NCI-H510A (cell line): ENCODE measurements around the gene REC114.
"Not testable (repeated sequence)": the region's sequence is repeated elsewhere in the genome, so short reads cannot be mapped to it uniquely, and the experiment has no call there.

ENCODE experiments used
- DNase-seq: peaks from one replicate; lab custom pipeline; 2025; lab: John Stamatoyannopoulos, UW

The REC114 gene

DNA sequence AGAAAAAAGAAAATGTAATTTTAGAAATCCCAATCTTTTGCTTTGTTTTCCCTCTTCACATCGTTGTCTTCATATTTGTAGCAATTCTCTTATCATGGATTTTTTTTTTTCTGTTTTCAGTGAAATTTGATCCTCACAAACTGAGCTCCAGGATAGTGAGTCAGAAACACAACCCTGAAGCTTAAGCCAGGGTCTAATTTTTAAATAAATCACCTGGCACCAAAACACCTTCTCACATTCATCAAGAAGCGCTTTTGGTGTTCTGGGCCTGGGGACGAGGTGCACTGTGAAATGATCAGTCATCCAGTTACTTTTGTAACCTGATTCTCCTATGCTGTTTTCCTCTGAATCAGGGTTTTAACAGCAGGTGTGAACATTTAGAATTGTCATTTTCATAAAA lies 87.7 kb downstream of the REC114 start:
- DNase-seq = no peak

DNA sequence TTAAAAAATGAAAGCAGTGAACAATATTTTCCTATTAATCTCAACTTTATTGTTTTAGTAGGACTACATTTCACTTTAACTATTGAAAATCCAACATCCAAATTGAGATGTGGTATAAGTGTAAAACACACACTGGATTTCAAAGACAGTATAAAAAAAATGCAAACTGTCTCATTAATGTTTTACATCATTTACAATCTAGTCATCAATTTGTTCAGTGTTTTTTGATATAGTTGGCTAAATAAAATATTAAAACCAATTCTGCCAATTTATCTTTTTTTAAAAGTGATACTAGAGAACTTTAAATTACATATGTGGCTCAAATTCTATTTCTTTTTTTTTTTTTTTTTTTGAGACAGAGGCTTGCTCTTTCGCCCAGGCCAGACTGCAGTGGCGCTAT lies 95.2 kb downstream of the REC114 start:
- no peak for DNase-seq

DNA sequence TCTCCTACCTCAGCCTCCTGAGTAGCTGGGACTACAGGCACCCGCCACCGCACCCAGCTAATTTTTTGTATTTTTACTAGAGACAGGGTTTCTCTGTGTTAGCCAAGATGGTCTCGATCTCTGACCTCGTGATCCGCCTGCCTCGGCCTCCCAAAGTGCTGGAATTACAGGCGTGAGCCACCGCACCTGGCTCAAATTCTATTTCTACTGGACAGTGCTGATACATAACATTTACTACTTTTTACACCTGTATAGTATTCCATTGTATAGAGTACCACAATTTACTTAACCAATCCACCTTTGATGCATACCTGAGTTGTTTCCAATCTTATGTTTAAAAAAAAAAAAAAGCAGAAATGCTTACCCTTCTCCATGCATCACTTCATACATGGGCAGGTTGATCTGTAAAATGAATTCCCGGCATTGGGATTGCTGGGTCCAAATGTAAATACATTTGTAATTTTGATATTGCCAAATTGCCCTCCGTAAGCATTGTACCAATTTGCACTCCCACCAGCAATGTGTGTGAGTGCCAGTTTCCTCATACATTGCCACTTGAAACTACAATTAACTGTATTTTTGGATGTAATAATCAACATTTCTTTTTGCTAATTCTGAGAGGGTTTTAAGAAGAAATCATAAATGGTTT lies 95.7 kb downstream of the REC114 start:
- no peak for DNase-seq

DNA sequence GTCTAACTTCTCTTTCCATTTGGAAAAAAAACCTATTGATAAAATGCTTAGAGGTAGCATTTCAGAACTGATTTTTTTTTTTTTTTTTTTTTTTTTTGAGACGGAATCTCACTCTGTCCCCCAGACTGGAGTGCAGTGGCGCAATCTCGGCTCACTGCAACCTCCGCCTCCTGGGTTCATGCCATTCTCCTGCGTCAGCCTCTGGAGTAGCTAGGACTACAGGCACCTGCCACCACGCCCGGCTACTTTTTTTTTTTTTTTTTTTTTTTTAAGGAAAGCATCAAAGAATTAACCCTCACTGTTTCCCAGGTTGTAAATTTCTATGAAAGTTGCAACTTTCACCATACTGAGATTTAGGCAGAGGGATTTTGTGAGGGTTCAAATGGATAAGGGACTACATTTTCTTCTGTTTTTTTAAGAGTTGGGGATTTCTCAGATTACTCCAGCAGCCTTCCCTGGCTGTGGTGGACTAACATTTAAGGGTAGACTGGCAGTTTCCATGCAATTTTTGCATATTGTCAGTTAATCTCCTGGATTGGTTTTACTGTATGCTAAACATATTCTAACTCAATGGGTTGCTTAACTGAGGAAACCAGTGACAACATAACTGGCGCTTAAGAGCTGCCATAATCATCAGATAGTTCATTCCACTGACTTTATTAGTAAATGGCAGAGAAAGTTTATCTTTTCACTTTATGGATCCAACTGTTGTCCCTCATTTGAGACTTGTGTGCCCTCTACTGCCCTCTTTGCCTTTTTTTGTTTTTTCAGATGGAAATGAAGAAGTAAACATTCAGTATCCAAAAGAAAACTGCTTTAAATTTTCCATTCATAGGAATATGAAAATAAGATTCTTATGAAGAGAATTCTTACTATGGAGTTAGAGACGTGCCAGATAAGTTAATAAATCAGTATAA lies 96.5 kb downstream of the REC114 start:
- DNase-seq = no peak

DNA sequence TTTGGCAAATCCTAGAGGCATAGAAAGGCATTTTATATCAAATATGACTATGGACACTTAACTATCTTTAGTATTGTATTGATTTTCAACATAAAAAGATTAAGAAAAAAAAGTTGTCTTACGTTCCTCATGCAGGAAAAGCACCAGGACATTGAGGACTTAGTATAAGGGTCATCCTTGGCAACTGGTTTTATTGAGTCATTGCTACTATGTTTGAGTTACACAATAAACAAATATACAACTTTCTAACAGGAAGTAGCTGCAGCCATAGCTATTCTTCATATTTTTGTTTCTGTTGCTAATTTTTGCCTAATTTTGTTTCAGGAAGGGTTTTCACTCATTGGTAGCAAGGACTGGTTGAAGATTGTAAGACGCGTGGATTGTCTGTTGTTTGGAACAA lies 97.2 kb downstream of the REC114 start:
- DNase-seq = no peak

DNA sequence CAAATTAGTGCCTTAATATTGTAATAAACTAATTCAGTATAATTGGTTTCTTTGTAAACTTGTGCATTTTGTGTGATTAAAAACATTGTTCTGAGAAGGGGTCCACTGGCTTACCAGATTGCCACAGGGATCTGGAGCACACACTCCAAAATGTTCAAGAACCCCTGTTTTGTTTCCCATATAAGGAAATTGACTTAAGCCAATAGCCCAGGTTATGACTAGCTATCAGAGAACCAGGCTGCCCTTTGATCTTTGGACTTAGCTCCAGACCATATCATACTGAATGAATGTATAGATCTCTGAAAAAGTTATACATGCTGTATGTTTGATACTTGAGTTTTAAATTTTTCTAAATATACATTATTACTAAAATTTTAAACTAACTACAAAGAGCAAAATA lies 98.5 kb downstream of the REC114 start:
- DNase-seq = no peak

DNA sequence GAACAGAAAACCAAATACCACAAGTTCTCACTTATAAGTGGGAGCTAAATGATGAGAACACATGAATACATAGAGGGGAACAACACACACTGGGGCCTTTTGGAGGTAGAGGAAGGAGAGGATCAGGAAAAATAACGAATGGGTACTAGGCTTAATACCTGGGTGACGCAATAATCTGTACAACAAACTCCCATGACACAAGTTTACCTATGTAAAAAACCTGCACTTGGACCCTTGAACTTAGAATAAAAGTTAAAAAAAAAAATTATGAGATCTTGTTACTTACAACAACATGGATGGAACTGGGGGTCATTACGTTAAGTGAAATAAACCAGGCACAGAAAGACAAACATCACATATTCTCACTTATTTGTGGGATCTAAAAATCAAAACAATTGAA lies 106.0 kb downstream of the REC114 start:
- not testable (repeated sequence) for DNase-seq

DNA sequence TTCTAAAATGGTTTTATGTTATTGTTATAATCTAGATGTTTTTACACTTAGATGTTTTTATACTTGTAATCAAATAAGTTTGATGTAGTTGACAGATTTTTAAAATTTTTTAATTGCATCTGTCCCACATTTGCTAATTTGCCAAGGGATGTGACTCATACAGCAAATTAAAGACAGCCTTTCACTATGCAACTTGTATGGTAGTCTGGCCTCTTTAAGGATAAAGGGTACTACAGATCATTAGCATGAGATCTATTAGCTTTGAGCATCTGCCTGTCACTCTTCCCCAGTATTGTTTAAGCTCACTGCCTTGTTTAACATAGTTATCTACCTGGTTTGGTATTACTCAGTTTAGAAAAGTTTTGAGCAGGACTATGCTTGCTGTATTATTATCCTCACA lies 107.2 kb downstream of the REC114 start:
- no peak for DNase-seq

DNA sequence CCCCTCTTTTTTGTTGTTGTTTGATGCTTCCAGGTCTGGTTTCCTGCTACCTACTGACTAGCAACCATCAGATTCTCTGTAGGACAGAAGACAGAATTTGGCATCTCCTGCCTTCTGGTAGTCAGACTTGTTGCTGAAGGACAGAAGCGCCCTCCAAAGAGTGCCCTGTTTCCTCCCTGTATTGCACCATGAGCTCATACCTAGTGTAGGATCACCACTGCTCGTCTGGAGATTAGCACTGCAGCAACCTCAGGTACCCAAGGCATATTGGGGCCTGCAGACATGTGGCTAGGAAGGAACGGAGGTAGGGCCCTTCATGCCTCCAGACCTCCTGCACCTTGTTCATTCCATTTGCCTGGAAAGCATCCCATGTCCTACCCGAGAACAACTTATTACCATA lies 112.1 kb downstream of the REC114 start:
- no peak for DNase-seq

DNA sequence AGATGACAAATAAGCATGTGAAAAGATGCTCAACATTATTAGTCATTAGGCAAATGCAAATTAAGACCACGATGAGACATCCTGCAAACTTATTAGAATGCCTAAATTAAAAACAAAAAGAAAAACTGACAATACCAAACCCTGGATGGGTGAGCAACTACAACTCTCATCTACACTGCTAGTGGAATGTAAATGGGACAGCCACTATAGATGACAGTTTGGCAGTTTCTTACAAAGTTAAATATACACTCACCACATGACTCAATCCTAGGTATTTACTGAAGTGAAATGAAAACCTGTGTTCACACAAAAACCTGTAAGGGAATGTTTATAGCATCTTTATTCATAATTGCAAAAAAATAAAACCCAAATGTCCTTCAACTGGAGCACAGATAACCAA lies 115.6 kb downstream of the REC114 start:
- no peak for DNase-seq

DNA sequence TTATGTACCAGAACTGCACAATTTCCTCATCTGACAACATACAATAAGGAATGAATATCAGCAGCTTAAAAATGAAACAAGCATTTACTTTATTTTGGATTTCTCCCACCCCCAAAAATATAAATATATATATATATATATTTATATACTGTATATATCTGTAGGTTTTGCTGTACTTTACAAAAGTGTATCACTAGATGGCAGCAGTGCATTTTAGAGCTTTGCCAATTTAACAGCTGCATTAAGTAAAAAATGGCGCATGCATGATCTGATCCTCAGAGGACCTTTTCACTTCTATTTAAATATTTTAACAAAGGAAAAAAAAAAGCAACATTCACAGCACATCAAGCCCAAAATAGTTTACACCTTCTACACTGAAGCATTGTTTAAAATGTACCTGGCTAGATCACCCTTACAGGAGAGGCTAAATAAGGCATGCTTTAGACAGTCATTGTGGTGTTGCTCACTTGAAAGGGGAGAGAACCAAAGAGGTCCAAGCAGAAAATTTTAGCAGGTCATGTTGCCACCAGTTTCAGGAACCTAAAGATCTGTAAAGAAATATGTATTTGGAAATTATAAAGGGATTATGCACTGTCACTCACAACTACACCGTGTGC lies 117.6 kb downstream of the REC114 start:
- DNase-seq = peak; percentile 17

DNA sequence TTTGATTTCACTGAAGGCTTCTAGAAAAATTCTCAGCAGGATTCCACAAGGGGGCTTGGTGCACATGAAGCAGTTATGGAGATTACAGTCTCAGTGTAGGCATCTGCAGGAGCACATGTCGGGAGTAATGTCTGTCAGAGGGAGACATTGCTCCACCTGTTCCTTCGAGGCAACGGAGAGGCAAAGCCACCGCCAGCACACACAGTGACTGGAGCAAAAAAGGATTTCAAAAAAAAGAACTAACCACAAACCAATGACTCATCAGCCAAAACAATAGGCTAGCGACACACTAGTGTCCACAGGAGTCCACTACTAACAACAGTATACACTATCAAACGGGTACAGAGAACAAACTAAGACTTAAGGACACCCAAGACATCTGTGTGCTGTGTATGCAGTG lies 121.3 kb downstream of the REC114 start:
- no peak for DNase-seq

DNA sequence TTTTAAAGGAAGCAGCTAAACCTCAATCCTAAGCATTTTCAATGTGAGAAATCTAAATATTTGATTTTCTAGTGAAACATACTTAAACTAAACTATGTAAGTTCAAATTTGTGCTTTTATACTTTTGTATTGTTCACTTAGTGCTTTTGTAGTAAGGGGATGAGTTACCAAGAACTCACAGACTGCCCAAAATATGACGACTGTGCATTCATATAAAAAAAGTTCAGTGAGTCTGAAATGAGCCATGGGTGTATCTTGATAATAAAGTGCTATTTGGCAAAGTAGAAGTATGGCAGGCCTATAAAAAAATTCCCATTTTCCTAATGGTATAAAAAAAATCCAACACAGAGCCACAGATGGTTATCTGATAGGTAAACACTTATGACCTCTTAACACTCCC lies 124.1 kb downstream of the REC114 start:
- DNase-seq = no peak

DNA sequence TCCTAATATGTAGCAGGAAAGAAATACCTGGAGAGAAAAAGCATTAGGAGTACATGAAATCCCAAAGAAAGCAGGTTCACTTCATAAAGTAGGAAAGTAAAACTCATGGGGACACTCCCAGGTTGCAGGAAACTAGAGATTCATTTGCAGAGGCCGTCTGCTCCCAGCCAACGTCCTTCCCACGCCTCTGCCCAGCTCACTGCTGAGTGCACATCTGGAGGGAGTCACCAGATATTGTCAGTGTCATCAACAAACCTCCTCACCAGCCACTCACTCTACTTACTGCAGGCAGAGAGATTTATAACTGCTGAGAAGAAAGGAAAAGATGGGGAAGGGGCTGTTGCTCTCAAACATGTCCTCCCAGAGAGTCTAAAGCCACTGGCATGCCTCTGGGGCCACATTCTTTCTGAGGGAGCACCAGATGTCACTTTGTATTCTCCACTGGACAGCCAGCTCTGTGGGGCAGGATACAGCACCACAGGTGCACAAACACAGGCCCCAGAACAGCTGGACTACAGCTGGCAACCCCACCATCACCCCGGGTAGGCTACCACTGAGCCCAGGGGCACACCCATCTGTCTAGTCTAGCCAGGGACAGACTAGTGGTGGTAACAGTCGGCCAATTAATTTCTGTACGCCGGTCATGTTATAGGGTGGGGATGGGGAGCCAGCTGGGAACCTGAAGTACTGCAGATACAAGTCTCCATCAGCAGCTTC lies 125.8 kb downstream of the REC114 start:
- no peak for DNase-seq

DNA sequence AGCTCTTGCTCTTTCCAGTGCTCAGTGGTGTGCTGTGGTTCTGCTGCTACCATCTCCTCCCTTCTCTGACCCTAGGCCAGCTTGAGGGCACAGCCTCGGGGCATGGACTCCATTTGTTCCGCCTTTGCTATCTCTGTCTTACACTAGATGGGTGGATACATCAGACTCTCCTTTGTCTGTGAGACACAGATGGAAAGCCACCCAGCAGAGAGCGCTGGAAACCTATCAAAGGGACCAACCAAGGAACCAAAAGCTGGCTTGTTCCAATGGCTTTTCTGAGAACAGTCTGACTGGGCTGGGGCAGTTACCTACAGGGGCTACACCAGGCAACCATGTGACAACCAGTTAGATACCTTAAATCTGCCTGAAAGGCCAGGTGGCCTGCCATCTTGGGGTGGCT lies 126.4 kb downstream of the REC114 start:
- DNase-seq = no peak

DNA sequence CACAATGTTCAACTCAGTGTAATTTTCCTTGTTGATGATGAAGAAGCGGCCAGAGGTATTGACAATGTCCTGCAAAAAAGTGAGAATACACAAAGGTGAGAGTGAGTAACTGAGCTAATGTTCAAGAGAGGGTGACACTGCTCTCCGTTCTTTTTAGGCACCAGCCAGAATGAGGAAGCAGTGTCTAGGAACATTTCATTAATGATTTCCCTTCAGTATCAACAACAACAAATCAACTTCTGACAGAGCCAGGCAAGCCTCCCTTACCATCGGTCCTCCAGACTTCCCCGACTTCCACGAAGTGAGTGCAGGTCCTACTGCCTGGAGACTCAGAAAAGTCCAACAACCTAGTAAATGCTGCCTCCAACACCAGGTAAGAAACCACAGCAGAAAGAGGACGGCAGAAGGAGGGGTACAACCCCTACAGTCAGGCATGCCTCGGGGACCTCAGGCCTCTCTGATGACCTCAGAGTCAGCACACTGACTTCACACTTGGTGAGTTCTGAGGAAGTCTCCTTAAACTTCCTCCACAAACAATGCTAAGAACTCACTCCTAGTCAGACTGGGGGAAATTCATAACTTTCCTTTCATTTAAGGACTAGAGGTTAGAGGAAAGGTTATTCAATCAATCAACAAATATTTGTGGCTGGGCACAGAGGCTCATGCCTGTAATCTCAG lies 127.5 kb downstream of the REC114 start:
- no peak for DNase-seq

DNA sequence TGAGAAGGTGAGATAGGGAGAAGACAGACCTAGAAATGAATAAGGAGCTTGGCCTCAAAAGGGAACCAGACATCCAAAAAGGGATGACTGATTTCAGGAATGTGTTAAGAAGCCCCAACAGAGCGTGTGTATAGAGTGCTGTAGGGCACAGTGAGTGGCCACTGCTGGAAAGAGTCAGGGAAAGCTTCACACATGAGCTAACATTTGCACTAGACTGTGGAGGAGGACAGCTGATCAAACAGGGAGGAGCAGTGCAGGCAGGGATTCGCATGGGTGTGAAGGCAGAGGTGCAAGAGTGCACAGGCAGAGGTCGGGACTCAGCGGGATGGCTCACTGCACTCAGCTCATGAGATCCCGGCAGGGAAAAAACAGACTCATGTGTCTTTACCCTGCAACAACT lies 128.4 kb downstream of the REC114 start:
- peak; percentile 84 for DNase-seq

DNA sequence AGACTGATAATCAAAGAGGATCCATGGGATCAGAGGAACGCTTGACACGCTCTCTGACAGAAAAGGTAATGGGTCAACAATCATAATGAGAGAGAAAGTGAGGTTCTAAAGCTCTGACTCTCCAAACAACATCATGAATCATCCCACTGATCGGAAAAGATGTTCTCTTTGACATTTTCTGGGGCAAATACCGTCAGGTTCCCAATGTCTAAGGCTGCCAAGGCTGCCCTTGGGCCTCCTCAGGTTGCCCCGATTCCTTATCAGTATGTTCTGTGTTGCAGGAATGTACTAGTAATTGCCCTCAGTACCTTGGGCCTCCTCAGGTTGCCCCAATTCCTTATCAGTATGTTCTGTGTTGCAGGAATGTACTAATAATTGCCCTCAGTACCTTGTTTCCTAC lies 129.3 kb downstream of the REC114 start:
- no peak for DNase-seq

DNA sequence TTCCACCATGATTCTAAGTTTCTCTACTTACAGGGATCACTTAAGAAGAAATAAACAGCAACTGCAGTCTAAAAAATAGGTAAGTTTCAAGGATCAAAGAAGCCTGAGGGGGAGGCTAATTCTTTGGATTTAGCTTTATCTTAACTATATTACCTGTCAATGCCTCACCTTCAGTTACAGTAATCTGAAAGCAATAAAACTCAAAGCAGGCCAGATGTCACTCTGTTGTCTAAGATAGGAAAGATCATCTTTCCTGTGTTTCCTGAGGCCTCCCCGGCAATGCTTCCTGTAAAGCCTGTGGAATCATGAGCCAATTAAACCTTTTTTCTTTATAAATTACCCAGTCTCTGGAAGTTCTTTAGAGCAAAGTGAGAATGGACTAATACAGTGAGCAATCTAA lies 130.1 kb downstream of the REC114 start:
- no peak for DNase-seq

DNA sequence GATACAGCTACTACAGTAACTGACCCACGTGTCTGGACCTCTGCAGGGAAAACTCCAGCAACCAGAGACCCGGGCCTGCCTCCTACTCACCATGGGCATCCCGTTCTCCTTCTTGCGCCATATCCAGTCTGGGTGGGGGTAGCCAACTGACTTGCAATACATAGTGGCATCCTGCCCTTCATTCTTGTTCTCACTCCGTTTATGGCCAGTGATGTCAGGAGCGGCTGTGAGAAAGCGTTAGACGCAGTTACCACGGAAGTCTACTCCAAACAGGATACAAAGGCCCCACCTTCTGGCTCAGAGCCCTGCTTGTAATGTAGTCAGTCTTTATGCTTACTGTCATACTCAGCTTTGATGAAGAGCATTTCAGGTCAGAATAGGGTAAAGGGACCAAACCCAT lies 130.6 kb downstream of the REC114 start:
- peak; percentile 5 for DNase-seq

DNA sequence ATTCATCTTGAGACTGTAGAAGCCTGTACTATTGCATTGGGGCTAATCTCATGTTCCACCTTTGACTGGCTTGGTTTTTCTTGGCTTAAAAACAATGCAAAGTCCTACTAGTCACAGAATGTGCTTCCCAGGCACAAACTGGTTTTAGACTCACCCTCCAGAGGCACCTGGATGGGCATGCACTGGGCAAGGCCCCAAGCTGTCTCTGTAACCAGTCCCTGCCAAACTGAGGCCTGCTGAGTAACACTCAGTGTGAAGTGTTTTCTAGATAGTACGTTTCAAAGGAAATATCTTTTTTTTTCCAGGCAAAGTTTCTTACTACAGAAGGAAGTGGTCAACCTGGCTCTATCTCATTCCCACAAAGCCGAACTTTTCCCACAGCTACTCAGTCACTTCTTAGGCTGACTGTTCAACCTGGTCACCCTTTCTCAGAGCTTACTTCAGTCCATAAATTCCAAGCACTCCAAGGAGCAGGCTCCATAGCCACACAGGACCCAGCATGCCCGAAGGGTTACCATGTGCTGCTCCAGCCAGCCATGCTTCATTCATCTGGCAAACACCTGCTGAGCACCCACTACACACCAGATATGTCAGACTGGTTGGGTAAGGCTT lies 132.8 kb downstream of the REC114 start:
- DNase-seq = peak; percentile 16
